ENCODE results near the gene SEMA7A.

- TF ChIP-seq EZH2phosphoT487 (IDR thresholded peaks at IDR 0.05; ENCODE audit: low read length) (no peak), CTCF (IDR thresholded peaks at IDR 0.05; ENCODE audit: low read length) (no peak), EZH2 (optimal IDR thresholded peaks at IDR 0.05; ENCODE audit: low read depth, low read length) (no peak)
Measured at GRCh38 chr15:74399511-74400312, 34.0 kb downstream of the SEMA7A start.
